Tibial nerve (tissue), 4 donors: ENCODE results near the gene PRKAR2A. TPM values are rescaled to one million over a fixed set of nuclear protein-coding genes. Genes with fewer than 3 reads are reported as not detected.
"Not testable (repeated sequence)": the region's sequence is repeated elsewhere in the genome, so short reads cannot be mapped to it uniquely, and the experiment has no call there.

Experiments
- DNase-seq, 2 donors: peaks; one replicate each; pipeline ENCODE4 v3.0.0-alpha.2; 2019; ENCODE audit warnings: low spot score in 2 of 2
- H3K27ac ChIP-seq, 4 donors: fragments of 200-600 bp; sonication (generic) in 3 of 4; one replicate each; pipeline ENCODE4 v1.5.1; 2017 to 2019; ENCODE audit warnings: mild to moderate bottlenecking in 1 of 4
- H3K27me3 ChIP-seq, 2 donors: fragments of 200-600 bp; sonication (generic) in 1 of 2; one replicate each; pipeline versions ENCODE4 v1.5.1 to v1.6.0; 2017 to 2019
- H3K36me3 ChIP-seq, 3 donors: fragments of 200-600 bp; sonication (generic); one replicate each; pipeline ENCODE4 v1.5.1; 2018 to 2019
- H3K4me1 ChIP-seq, 4 donors: fragments of 200-600 bp; sonication (generic) in 3 of 4; one replicate each; pipeline ENCODE4 v1.5.1; 2017 to 2019
- H3K4me3 ChIP-seq, 4 donors: fragments of 200-600 bp; sonication (generic) in 3 of 4; one replicate each; pipeline ENCODE4 v1.5.1; 2017 to 2019; ENCODE audit warnings: mild to moderate bottlenecking in 1 of 4, moderate library complexity in 1 of 4
- H3K9me3 ChIP-seq, 4 donors: fragments of 200-600 bp; sonication (generic) in 3 of 4; one replicate each; pipeline ENCODE4 v1.5.1; 2017 to 2019
- CTCF ChIP-seq, 5 experiments: fragments of 200-600 bp in 3 of 5; fragments of 450-650 bp in 2 of 5; sonication (generic) in 3 of 5; IDR thresholded peaks; one replicate each; pipeline ENCODE4 v1.5.1; 2016 to 2019; ENCODE audit warnings: antibody characterized with exemption in 5 of 5, mild to moderate bottlenecking in 3 of 5, moderate library complexity in 2 of 5
- EP300 ChIP-seq, 2 donors: sonication (generic); formaldehyde crosslinking; IDR thresholded peaks; one replicate each; pipeline ENCODE4 v1.6.1; 2017; ENCODE audit warnings: antibody characterized with exemption in 2 of 2, mild to moderate bottlenecking in 1 of 2
- POLR2A ChIP-seq, 2 donors: fragments of 450-650 bp; IDR thresholded peaks; one replicate each; pipeline ENCODE4 v1.6.1; 2017; ENCODE audit warnings: antibody characterized with exemption in 2 of 2, mild to moderate bottlenecking in 2 of 2, moderate library complexity in 2 of 2
- whole genome bisulfite sequencing, 2 donors: methylation state at CpG; one replicate each; pipeline ENCODE4 v1.1.5; 2018; 5-methylcytosine and 5-hydroxymethylcytosine counted together
- total RNA-seq, 4 donors: library from RNA; depleted of rRNA; stranded (reverse); fragments of >200 nt; gene quantifications; one replicate each; pipeline ENCODE4 v1.1.0, GENCODE V29; 2016

The PRKAR2A gene
- total RNA-seq, 4 donors from 2014 or later, result 26.9 to 37.5 (median 32.4) TPM

- peaks cover 0 to 32% (median 0%) of the 10 kb centered on the region in 3 donors for H3K36me3 ChIP-seq
Observed at GRCh38 chr3:48747015-48747615, 100.6 kb downstream of the PRKAR2A start.

GRCh38 chr3:48743773-48744172 is 103.9 kb downstream of the PRKAR2A start:
- Histone ChIP-seq H3K4me3 (no peak overlapping the region), H3K36me3 (peaks cover 0 to 9% (median 0%) of the 10 kb centered on the region in 3 donors), H3K9me3 (no peaks in the 10 kb centered on the region), H3K4me1 (peaks cover 0 to 59% (median 46%) of the 10 kb centered on the region in 4 donors), H3K27me3 (no peaks in the 10 kb centered on the region), H3K27ac (peak overlapping the region in 3 of 4 donors; percentile 35 to 84 (median 81))
- 84 to 91% methylated on average over 7 of the region's 7 CpGs for WGBS, 2 donors
- no peak for DNase-seq
- no peak for TF ChIP-seq CTCF (IDR thresholded peaks at IDR 0.05)
- TF ChIP-seq EP300 (IDR thresholded peaks at IDR 0.05), result no peak
- no peak for TF ChIP-seq POLR2A (IDR thresholded peaks at IDR 0.05)

More at GRCh38 chr3:48747015-48747615, 100.6 kb downstream of the PRKAR2A start:
- Histone ChIP-seq H3K4me1 (peaks cover 0 to 44% (median 32%) of the 10 kb centered on the region in 4 donors), H3K9me3 (no peaks in the 10 kb centered on the region), H3K4me3 (no peak overlapping the region), H3K27me3 (no peaks in the 10 kb centered on the region), H3K27ac (peak overlapping the region; percentile 58 to 84 (median 76))
- TF ChIP-seq EP300 (IDR thresholded peaks at IDR 0.05) (peak; percentile 66 to 85), CTCF (IDR thresholded peaks at IDR 0.05) (no peak), POLR2A (IDR thresholded peaks at IDR 0.05) (no peak)
- DNase-seq, result no peak
- 12 to 31% methylated on average over 4 of the region's 4 CpGs for WGBS, 2 donors

GRCh38 chr3:48741226-48741625 is 106.4 kb downstream of the PRKAR2A start:
- H3K27ac ChIP-seq, result peak overlapping the region; percentile 71 to 87 (median 82)
- not testable (repeated sequence) for H3K9me3 ChIP-seq, H3K27me3 ChIP-seq, DNase-seq, H3K36me3 ChIP-seq, H3K4me3 ChIP-seq
- H3K4me1 ChIP-seq, result peaks cover 0 to 57% (median 36%) of the 10 kb centered on the region in 4 donors
- WGBS, 2 donors, result 95 to 97% methylated on average over 10 of the region's 10 CpGs

- Histone ChIP-seq H3K27me3 (no peaks in the 10 kb centered on the region), H3K4me1 (peaks cover 0 to 62% (median 35%) of the 10 kb centered on the region in 4 donors), H3K4me3 (peak overlapping the region in 1 of 4 donors; percentile 14), H3K36me3 (peaks cover 0 to 4% (median 0%) of the 10 kb centered on the region in 3 donors), H3K9me3 (no peaks in the 10 kb centered on the region), H3K27ac (peak overlapping the region; percentile 71 to 87 (median 82))
- TF ChIP-seq EP300 (IDR thresholded peaks at IDR 0.05), result peak; percentile 31 to 69
- peak; percentile 84 to 95 (median 92) for TF ChIP-seq CTCF (IDR thresholded peaks at IDR 0.05)
- TF ChIP-seq POLR2A (IDR thresholded peaks at IDR 0.05), result peak in 1 of 2 donors; percentile 8
- peak; percentile 60 to 76 for DNase-seq
- WGBS, 2 donors, result 7 to 9% methylated on average over 14 of the region's 15 CpGs
Observed at GRCh38 chr3:48739955-48740823, 107.5 kb downstream of the PRKAR2A start.

- no peaks in the 10 kb centered on the region for H3K36me3 ChIP-seq
- DNase-seq, result no peak
- TF ChIP-seq EP300 (IDR thresholded peaks at IDR 0.05), result no peak
- TF ChIP-seq POLR2A (IDR thresholded peaks at IDR 0.05), result no peak
- TF ChIP-seq CTCF (IDR thresholded peaks at IDR 0.05), result no peak
- peak overlapping the region; percentile 71 to 87 (median 82) for H3K27ac ChIP-seq
- H3K4me1 ChIP-seq, result peaks cover 0 to 68% (median 35%) of the 10 kb centered on the region in 4 donors
- H3K9me3 ChIP-seq, result no peaks in the 10 kb centered on the region
- H3K27me3 ChIP-seq, result no peaks in the 10 kb centered on the region
- 65 to 74% methylated on average over 6 of the region's 6 CpGs for WGBS, 2 donors
- peak overlapping the region in 1 of 4 donors; percentile 14 for H3K4me3 ChIP-seq
Observed at GRCh38 chr3:48739617-48739954, 108.1 kb downstream of the PRKAR2A start.
